NT2/D1 (cell line): ENCODE measurements around the gene S100A14.

Experiments
- SUZ12 ChIP-seq: IDR thresholded peaks from 2 replicates; pipeline ENCODE4 v1.6.1; 2011; ENCODE audit not compliant: insufficient read length, insufficient read depth; ENCODE audit errors: extremely low read depth
- YY1 ChIP-seq: IDR thresholded peaks from 2 replicates; pipeline ENCODE4 v1.6.1; 2011; ENCODE audit not compliant: insufficient read length, insufficient read depth
- ZNF274 ChIP-seq: IDR thresholded peaks from 2 replicates; pipeline ENCODE4 v1.6.1; 2011; ENCODE audit warnings: mild to moderate bottlenecking, low read depth, low read length

DNA sequence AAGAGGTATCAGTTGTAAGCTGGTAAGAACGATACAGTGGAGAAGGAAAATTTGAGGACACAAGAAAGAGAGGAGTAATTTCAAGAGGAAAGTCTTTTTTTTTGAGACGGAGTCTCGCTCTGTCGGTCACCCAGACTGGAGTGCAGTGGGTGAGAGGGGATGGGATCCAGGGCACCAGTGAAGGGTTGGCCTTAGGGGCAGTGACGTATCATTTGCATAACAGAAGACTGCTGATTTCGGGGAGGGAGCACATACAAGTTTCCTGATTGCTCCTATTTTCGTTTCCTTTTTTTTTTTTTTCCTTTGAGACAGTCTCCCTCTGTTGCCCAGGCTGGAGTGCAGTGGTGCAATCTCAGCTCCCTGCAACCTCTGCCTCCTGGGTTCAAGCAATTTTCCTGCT, 7.0 kb upstream of the S100A14 start:
- no peak for TF ChIP-seq ZNF274
- no peak for TF ChIP-seq YY1
- TF ChIP-seq SUZ12 = no peak
